Esophagus muscularis mucosa (tissue), 4 donors: ENCODE measurements around the gene SMR3B.

Experiments
- CTCF ChIP-seq, 3 experiments: fragments of 200-600 bp in 2 of 3; fragments of 450-650 bp in 1 of 3; sonication (generic) in 2 of 3; IDR thresholded peaks; one replicate each; pipeline ENCODE4 v1.5.1; 2017 to 2019; ENCODE audit warnings: antibody characterized with exemption in 3 of 3, mild to moderate bottlenecking in 2 of 3, moderate library complexity in 1 of 3
- EP300 ChIP-seq: sonication (generic); formaldehyde crosslinking; IDR thresholded peaks from one replicate; pipeline ENCODE4 v1.6.1; 2017; ENCODE audit warnings: antibody characterized with exemption
- POLR2A ChIP-seq: fragments of 450-650 bp; IDR thresholded peaks from one replicate; pipeline ENCODE4 v1.6.1; 2017; ENCODE audit warnings: antibody characterized with exemption, moderate library complexity, mild to moderate bottlenecking, low read depth
- POLR2AphosphoS5 ChIP-seq, 2 donors: sonication (generic); formaldehyde crosslinking; IDR thresholded peaks; one replicate each; pipeline ENCODE4 v1.6.1; 2017; ENCODE audit warnings: antibody characterized with exemption in 2 of 2

- TF ChIP-seq CTCF (IDR thresholded peaks at IDR 0.05): no peak
- no peak for TF ChIP-seq EP300
- TF ChIP-seq POLR2AphosphoS5 (IDR thresholded peaks at IDR 0.05): no peak
- no peak for TF ChIP-seq POLR2A
These were observed 22.8 kb downstream of the SMR3B start for GRCh38 chr4:70405765-70406164.
